Measurements from ENCODE around the gene FAM135A. TPM values are rescaled to one million over a fixed set of nuclear protein-coding genes. Genes with fewer than 3 reads are reported as not detected.
A peak's percentile ranks its signal among the peaks of the same experiment; 100 is the strongest.

FAM135A gene
- total and polyA plus RNA-seq, 2 of the 13 experiments (the other 11 are each of a cell fraction or from before 2014, with no cell fraction given) = 26.9 to 31.5 TPM

DNA sequence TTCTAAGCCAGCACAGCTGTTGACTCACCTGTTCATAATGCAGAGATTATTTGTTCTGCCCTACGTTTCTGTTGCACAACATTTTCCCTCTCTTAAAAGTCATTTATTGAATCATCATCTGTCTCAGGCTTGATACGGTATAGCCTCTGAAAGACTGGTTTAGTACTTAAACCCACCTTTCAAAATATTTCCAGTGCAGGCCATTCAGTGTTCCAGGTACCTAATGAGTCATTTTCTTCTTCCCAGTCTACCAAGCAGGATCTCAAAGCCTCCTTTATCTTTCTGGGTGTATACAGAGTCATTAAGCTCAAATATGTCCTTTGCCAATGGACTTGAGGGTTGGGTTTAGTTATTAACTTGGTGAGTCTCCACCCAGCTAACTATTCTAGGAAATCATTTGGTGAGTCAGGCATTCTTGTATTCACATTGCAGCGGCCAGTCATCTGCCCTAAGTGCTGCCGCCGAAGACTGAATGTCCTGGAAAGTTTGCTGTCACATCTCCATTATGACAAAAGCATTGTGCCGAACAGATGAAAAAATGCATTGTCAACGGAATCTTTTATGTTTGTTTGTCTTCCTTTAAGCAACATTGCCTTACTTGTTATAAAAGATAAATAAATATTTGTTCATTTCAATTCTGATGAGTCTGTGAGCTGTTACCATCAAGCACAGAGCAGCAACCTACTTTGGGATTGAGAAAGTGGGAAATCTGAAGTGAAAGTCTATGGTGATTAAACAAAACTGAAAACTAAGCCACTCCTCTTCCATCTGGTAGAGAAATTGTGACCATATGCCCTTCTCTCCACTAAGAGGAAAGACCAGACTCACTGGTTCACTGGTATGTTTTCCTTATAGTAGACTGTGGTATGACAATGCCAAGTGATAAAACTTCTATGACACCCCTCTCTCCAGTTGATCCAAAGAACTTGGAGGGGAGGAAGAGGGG is 14.3 kb upstream of the FAM135A start (continued):
- no peak for TF ChIP-seq TRIM22 (IDR thresholded peaks at IDR 0.05)
- TF ChIP-seq ZNF121 (CRISPR knock-in tag; IDR thresholded peaks at IDR 0.05) = no peak
- no peak for TF ChIP-seq PRPF4 (IDR thresholded peaks at IDR 0.05; ENCODE audit: low read depth, low read length, poor library complexity, severe bottlenecking)
- no peak for TF ChIP-seq KLF6 (CRISPR knock-in tag; IDR thresholded peaks at IDR 0.05)
- TF ChIP-seq HMG20B (CRISPR knock-in tag; conservative IDR thresholded peaks at IDR 0.05) = no peak
- TF ChIP-seq GLI4 (CRISPR knock-in tag; IDR thresholded peaks at IDR 0.05; ENCODE audit: borderline replicate concordance) = no peak
- no peak for TF ChIP-seq TCF7L2 (IDR thresholded peaks at IDR 0.05; ENCODE audit: low read depth, low read length)
- TF ChIP-seq ZBTB40 (IDR thresholded peaks at IDR 0.05) = no peak
- TF ChIP-seq ZBTB40 (CRISPR knock-in tag; IDR thresholded peaks at IDR 0.05) = no peak
- TF ChIP-seq GZF1 (CRISPR knock-in tag; IDR thresholded peaks at IDR 0.05) = no peak
- no peak; the same call in 1 of the 2 replicates for TF ChIP-seq TARDBP (CRISPR knock-in tag; IDR thresholded peaks at IDR 0.05)
- no peak for TF ChIP-seq NR2F6 (IDR thresholded peaks at IDR 0.05)
- TF ChIP-seq NR2F6 (CRISPR knock-in tag; IDR thresholded peaks at IDR 0.05) = no peak
- no peak for TF ChIP-seq NFRKB (IDR thresholded peaks at IDR 0.05)
- TF ChIP-seq ZBTB42 (CRISPR knock-in tag; IDR thresholded peaks at IDR 0.05) = no peak
- TF ChIP-seq ZNF619 (CRISPR knock-in tag; IDR thresholded peaks at IDR 0.05) = no peak
- TF ChIP-seq ZNF644 (CRISPR knock-in tag; IDR thresholded peaks at IDR 0.05; ENCODE audit: low read depth) = 0 out of 2 replicates have a peak, but pooled peaks have one; percentile 21
- peak in 1 of 2 experiments; percentile 54; a peak in 1 of 4 replicates for TF ChIP-seq HMGXB4 (CRISPR knock-in tag; IDR thresholded peaks at IDR 0.05; ENCODE audit: borderline replicate concordance in 1 of 2, low read depth in 1 of 2)
